ENCODE data around the gene ARHGEF7. TPM values are rescaled to one million over a fixed set of nuclear protein-coding genes. Genes with fewer than 3 reads are reported as not detected.
A peak's percentile ranks its signal among the peaks of the same experiment; 100 is the strongest.
"Not testable (repeated sequence)": the region's sequence is repeated elsewhere in the genome, so short reads cannot be mapped to it uniquely, and the experiment has no call there.

The ARHGEF7 gene
- total and polyA plus RNA-seq, 4 experiments from 2014 or later, result 6.6 to 73.7 (median 40.7) TPM

GRCh38 chr13:111193223-111193622 lies 78.1 kb downstream of the ARHGEF7 start:
- H3K9me3 Mint-ChIP-seq; H3K9me3 ChIP-seq (ENCODE audit: control insufficient read depth in 1 of 2, low read length in 2 of 2); CTCF ChIA-PET (ENCODE audit: partially characterized antibody); H3K27me3 ChIP-seq (ENCODE audit: insufficient read depth, low read length); H3K27ac ChIP-seq (ENCODE audit: low read depth, low read length); H3K36me3 ChIP-seq (ENCODE audit: insufficient read depth, low read length); POLR2A ChIA-PET (ENCODE audit: partially characterized antibody); H3K27me3 Mint-ChIP-seq; H3K4me3 ChIP-seq (ENCODE audit: low read length in 2 of 2); intact Hi-C loops (cut with micrococcal nuclease); DNase-seq: not testable (repeated sequence)
- Mint-ChIP-seq H3K4me1 (peaks cover 42 to 94% (median 62%) of the 10 kb centered on the region in 4 donors), H3K36me3 (peaks cover 12% of the 10 kb centered on the region in 2 donors), H3K27ac (peak overlapping the region in 3 of 7 donors; percentile 27 to 73 (median 37)), H3K4me3 (peak overlapping the region in 1 of 8 donors; percentile 15)
- peaks cover 22% of the 10 kb centered on the region for H3K4me1 ChIP-seq (ENCODE audit: insufficient read depth, low read length)

GRCh38 chr13:111194651-111195050 lies 79.5 kb downstream of the ARHGEF7 start:
- H3K9me3 Mint-ChIP-seq; DNase-seq; H3K4me3 ChIP-seq (ENCODE audit: low read length in 2 of 2); H3K4me3 Mint-ChIP-seq; intact Hi-C loops (cut with micrococcal nuclease); H3K27me3 Mint-ChIP-seq; CTCF ChIA-PET (ENCODE audit: partially characterized antibody); POLR2A ChIA-PET (ENCODE audit: partially characterized antibody); H3K9me3 ChIP-seq (ENCODE audit: control insufficient read depth in 1 of 2, low read length in 2 of 2); H3K36me3 ChIP-seq (ENCODE audit: insufficient read depth, low read length); H3K27me3 ChIP-seq (ENCODE audit: insufficient read depth, low read length); H3K27ac ChIP-seq (ENCODE audit: low read depth, low read length): not testable (repeated sequence)
- peaks cover 15% of the 10 kb centered on the region for H3K4me1 ChIP-seq (ENCODE audit: insufficient read depth, low read length)
- Mint-ChIP-seq H3K36me3 (peaks cover 17 to 19% of the 10 kb centered on the region in 2 donors), H3K27ac (peak overlapping the region in 2 of 7 donors; percentile 24 to 60), H3K4me1 (peaks cover 40 to 94% (median 58%) of the 10 kb centered on the region in 4 donors)

- H3K27ac ChIP-seq (ENCODE audit: low read depth, low read length); DNase-seq; H3K9me3 Mint-ChIP-seq; H3K36me3 ChIP-seq (ENCODE audit: insufficient read depth, low read length); H3K9me3 ChIP-seq (ENCODE audit: control insufficient read depth in 1 of 2, low read length in 2 of 2); H3K27me3 Mint-ChIP-seq; H3K4me3 Mint-ChIP-seq; H3K27me3 ChIP-seq (ENCODE audit: insufficient read depth, low read length); H3K4me3 ChIP-seq (ENCODE audit: low read length in 2 of 2); intact Hi-C loops (cut with micrococcal nuclease); POLR2A ChIA-PET (ENCODE audit: partially characterized antibody): not testable (repeated sequence)
- CTCF ChIA-PET (ENCODE audit: partially characterized antibody), result interaction anchor here (1.0 to 2.4 kb wide), 4 partner anchors 9 to 131 kb away, joined by 3 to 8 read pairs (median 4); no protein-coding TSS in a partner anchor
- H3K4me1 ChIP-seq (ENCODE audit: insufficient read depth, low read length), result peaks cover 43% of the 10 kb centered on the region
- H3K4me1 Mint-ChIP-seq, result peaks cover 52 to 91% (median 66%) of the 10 kb centered on the region in 4 donors
- H3K36me3 Mint-ChIP-seq, result peaks cover 24% of the 10 kb centered on the region in 2 donors
- H3K27ac Mint-ChIP-seq, result peak overlapping the region in 1 of 7 donors; percentile 35
Measured at GRCh38 chr13:111198732-111199378, 83.7 kb downstream of the ARHGEF7 start.

- H3K27ac Mint-ChIP-seq, result peak overlapping the region in 6 of 7 donors; percentile 46 to 87 (median 74)
- H3K4me1 ChIP-seq (ENCODE audit: insufficient read depth, low read length), result peaks cover 46% of the 10 kb centered on the region
- ChIA-PET POLR2A (ENCODE audit: partially characterized antibody) (interaction anchor here (1.1 kb wide), 1 partner anchor 11 kb away, joined by 3 read pairs; no protein-coding TSS in a partner anchor), CTCF (ENCODE audit: partially characterized antibody) (no interaction called here)
- H3K27me3 Mint-ChIP-seq, result no peaks in the 10 kb centered on the region
- no peaks in the 10 kb centered on the region for H3K9me3 ChIP-seq (ENCODE audit: control insufficient read depth in 1 of 2, low read length in 2 of 2)
- no peak overlapping the region for H3K4me3 ChIP-seq (ENCODE audit: low read length in 2 of 2)
- DNase-seq, result no peak
- H3K9me3 Mint-ChIP-seq, result no peaks in the 10 kb centered on the region
- intact Hi-C loops (cut with micrococcal nuclease), result no loop called here
- no peaks in the 10 kb centered on the region for H3K36me3 ChIP-seq (ENCODE audit: insufficient read depth, low read length)
- peaks cover 52 to 81% (median 71%) of the 10 kb centered on the region in 4 donors for H3K4me1 Mint-ChIP-seq
- H3K27me3 ChIP-seq (ENCODE audit: insufficient read depth, low read length), result no peaks in the 10 kb centered on the region
- H3K27ac ChIP-seq (ENCODE audit: low read depth, low read length), result no peak overlapping the region
- peaks cover 30 to 38% of the 10 kb centered on the region in 2 donors for H3K36me3 Mint-ChIP-seq
- peak overlapping the region in 5 of 8 donors; percentile 11 to 42 (median 32) for H3K4me3 Mint-ChIP-seq
Measured at GRCh38 chr13:111201304-111201940, 86.3 kb downstream of the ARHGEF7 start.

GRCh38 chr13:111202156-111202621 lies 87.1 kb downstream of the ARHGEF7 start:
- H3K27me3 ChIP-seq (ENCODE audit: insufficient read depth, low read length), result no peaks in the 10 kb centered on the region
- intact Hi-C loops (cut with micrococcal nuclease), result no loop called here
- H3K36me3 Mint-ChIP-seq, result peaks cover 29 to 34% of the 10 kb centered on the region in 2 donors
- H3K9me3 Mint-ChIP-seq, result no peaks in the 10 kb centered on the region
- CTCF ChIA-PET (ENCODE audit: partially characterized antibody), result interaction anchor here (1.6 to 2.0 kb wide), 2 partner anchors 10 to 14 kb away, joined by 5 to 10 read pairs; no protein-coding TSS in a partner anchor
- H3K4me3 Mint-ChIP-seq, result peak overlapping the region in 4 of 8 donors; percentile 27 to 57 (median 46)
- H3K4me1 Mint-ChIP-seq, result peaks cover 52 to 80% (median 70%) of the 10 kb centered on the region in 4 donors
- no peak overlapping the region for H3K4me3 ChIP-seq (ENCODE audit: low read length in 2 of 2)
- H3K27ac Mint-ChIP-seq, result peak overlapping the region in 6 of 7 donors; percentile 67 to 84 (median 77)
- DNase-seq, result no peak
- no peaks in the 10 kb centered on the region for H3K27me3 Mint-ChIP-seq
- POLR2A ChIA-PET (ENCODE audit: partially characterized antibody), result interaction anchor here (1.1 kb wide), 1 partner anchor 10 kb away, joined by 3 read pairs; no protein-coding TSS in a partner anchor
- no peaks in the 10 kb centered on the region for H3K9me3 ChIP-seq (ENCODE audit: control insufficient read depth in 1 of 2, low read length in 2 of 2)
- H3K27ac ChIP-seq (ENCODE audit: low read depth, low read length), result no peak overlapping the region
- peaks cover 46% of the 10 kb centered on the region for H3K4me1 ChIP-seq (ENCODE audit: insufficient read depth, low read length)
- no peaks in the 10 kb centered on the region for H3K36me3 ChIP-seq (ENCODE audit: insufficient read depth, low read length)

GRCh38 chr13:111202745-111203144 lies 87.6 kb downstream of the ARHGEF7 start:
- no peaks in the 10 kb centered on the region for H3K27me3 Mint-ChIP-seq
- H3K4me3 Mint-ChIP-seq, result peak overlapping the region in 5 of 8 donors; percentile 11 to 57 (median 44)
- POLR2A ChIA-PET (ENCODE audit: partially characterized antibody), result interaction anchor here (1.1 kb wide), 1 partner anchor 9 kb away, joined by 3 read pairs; no protein-coding TSS in a partner anchor
- H3K36me3 ChIP-seq (ENCODE audit: insufficient read depth, low read length), result no peaks in the 10 kb centered on the region
- peaks cover 29 to 30% of the 10 kb centered on the region in 2 donors for H3K36me3 Mint-ChIP-seq
- H3K27me3 ChIP-seq (ENCODE audit: insufficient read depth, low read length), result no peaks in the 10 kb centered on the region
- H3K4me1 Mint-ChIP-seq, result peaks cover 54 to 81% (median 70%) of the 10 kb centered on the region in 4 donors
- no peak overlapping the region for H3K4me3 ChIP-seq (ENCODE audit: low read length in 2 of 2)
- intact Hi-C loops (cut with micrococcal nuclease), result no loop called here
- peaks cover 46% of the 10 kb centered on the region for H3K4me1 ChIP-seq (ENCODE audit: insufficient read depth, low read length)
- H3K27ac ChIP-seq (ENCODE audit: low read depth, low read length), result no peak overlapping the region
- no peaks in the 10 kb centered on the region for H3K9me3 Mint-ChIP-seq
- CTCF ChIA-PET (ENCODE audit: partially characterized antibody), result interaction anchor here (1.6 to 3.7 kb wide), 3 partner anchors 11 to 135 kb away, joined by 5 to 21 read pairs (median 10); no protein-coding TSS in a partner anchor
- H3K9me3 ChIP-seq (ENCODE audit: control insufficient read depth in 1 of 2, low read length in 2 of 2), result no peaks in the 10 kb centered on the region
- H3K27ac Mint-ChIP-seq, result peak overlapping the region; percentile 54 to 84 (median 77)
- peak in 4 of 5 donors; percentile 11 to 52 (median 40) for DNase-seq

Measured in CD4-positive, alpha-beta memory T cell (primary cell).